ENCODE data around the gene C4A.

GRCh38 chr6:31935021-31935420, 46.8 kb upstream of the C4A start:
- TF ChIP-seq CTCF (IDR thresholded peaks at IDR 0.05; ENCODE audit: low read depth, low read length) (no peak), POLR2A (IDR thresholded peaks at IDR 0.05; ENCODE audit: extremely low read depth, insufficient read length) (no peak), MYC (IDR thresholded peaks at IDR 0.05; ENCODE audit: low read depth, low read length) (no peak)
